H1 (cell line): Measurements from ENCODE around the gene GABRR3.

ENCODE experiments used
- CHD1 ChIP-seq: IDR thresholded peaks from 2 replicates; pipeline ENCODE4 v1.6.1; 2012; ENCODE audit warnings: low read depth, low read length, improper control_type of control experiment
- CTCF ChIP-seq, 3 experiments: IDR thresholded peaks; 1 replicate in 2 of 3; 2 replicates in 1 of 3; pipeline versions ENCODE4 v1.5.1 to v1.6.1; 2011; ENCODE audit warnings: low read length in 3 of 3, mild to moderate bottlenecking in 3 of 3, inconsistent platforms in 2 of 3, low read depth in 1 of 3, moderate library complexity in 1 of 3; ENCODE audit not compliant: insufficient read depth in 1 of 3; ENCODE audit errors: control extremely low read depth in 1 of 3
- EP300 ChIP-seq, 2 experiments: IDR thresholded peaks; 1 replicate in 1 of 2; 2 replicates in 1 of 2; pipeline ENCODE4 v1.6.1; 2011 to 2012; ENCODE audit warnings: low read depth in 2 of 2, low read length in 2 of 2, mild to moderate bottlenecking in 2 of 2, borderline replicate concordance in 1 of 2, inconsistent platforms in 1 of 2, moderate library complexity in 1 of 2
- POLR2A ChIP-seq, 2 experiments: IDR thresholded peaks; 1 replicate in 1 of 2; 2 replicates in 1 of 2; pipeline ENCODE4 v1.6.1; 2011; ENCODE audit warnings: low read depth in 2 of 2, low read length in 2 of 2, mild to moderate bottlenecking in 2 of 2; ENCODE audit errors: control extremely low read depth in 1 of 2
- RBBP5 ChIP-seq: IDR thresholded peaks from 2 replicates; pipeline ENCODE4 v1.7.1; 2012; ENCODE audit warnings: low read depth, mild to moderate bottlenecking, inconsistent platforms, low read length, moderate library complexity, borderline replicate concordance
- SP1 ChIP-seq: IDR thresholded peaks from 2 replicates; pipeline ENCODE4 v1.6.1; 2011; ENCODE audit warnings: low read depth, low read length
- TBP ChIP-seq: IDR thresholded peaks from 2 replicates; pipeline ENCODE4 v1.6.1; 2011; ENCODE audit warnings: low read depth, low read length, improper control_type of control experiment
- TEAD4 ChIP-seq: IDR thresholded peaks from 2 replicates; pipeline ENCODE4 v1.6.1; 2012; ENCODE audit warnings: low read depth, low read length, inconsistent platforms, mixed read lengths
- USF2 ChIP-seq: IDR thresholded peaks from 2 replicates; pipeline ENCODE4 v1.6.1; 2011; ENCODE audit warnings: low read length, improper control_type of control experiment
- ZNF274 ChIP-seq: IDR thresholded peaks from 2 replicates; pipeline ENCODE4 v1.7.0; 2012; ENCODE audit warnings: low read length, borderline replicate concordance; ENCODE audit errors: extremely low read depth

- no peak for TF ChIP-seq CHD1
- TF ChIP-seq RBBP5: no peak
- no peak for TF ChIP-seq EP300 (IDR thresholded peaks at IDR 0.05; ENCODE audit: borderline replicate concordance in 1 of 2, low read depth in 2 of 2, low read length in 2 of 2)
- no peak for TF ChIP-seq ZNF274
- no peak for TF ChIP-seq CTCF (IDR thresholded peaks at IDR 0.05; ENCODE audit: control extremely low read depth in 1 of 3, insufficient read depth in 1 of 3, low read depth in 1 of 3, low read length in 3 of 3)
- TF ChIP-seq POLR2A (IDR thresholded peaks at IDR 0.05; ENCODE audit: control extremely low read depth in 1 of 2, low read depth in 2 of 2, low read length in 2 of 2): no peak
- TF ChIP-seq TBP: no peak
- no peak for TF ChIP-seq SP1
- no peak for TF ChIP-seq USF2
- TF ChIP-seq TEAD4: no peak
Observed at GRCh38 chr3:97956051-97956450, 79.1 kb downstream of the GABRR3 start.
